NB4 (cell line): ENCODE measurements around the gene ZCCHC13.

ENCODE experiments used
- CTCF ChIP-seq: IDR thresholded peaks from one replicate; pipeline ENCODE4 v1.5.1; 2012; ENCODE audit warnings: low read depth, low read length
- POLR2A ChIP-seq: IDR thresholded peaks from 2 replicates; pipeline ENCODE4 v1.6.1; 2011; ENCODE audit warnings: mild to moderate bottlenecking; ENCODE audit not compliant: insufficient read length; ENCODE audit errors: extremely low read depth

- TF ChIP-seq CTCF (peak; percentile 62), POLR2A (no peak)
Observed at GRCh38 chrX:74343343-74344279, 39.6 kb downstream of the ZCCHC13 start.
